LNCAP (cell line): ENCODE results near the gene IL18R1.

Experiments used
- CTCF ChIP-seq: fragments of 450-650 bp; IDR thresholded peaks from 2 replicates; pipeline ENCODE4 v1.5.1; 2017; ENCODE audit warnings: mild to moderate bottlenecking

Gene IL18R1

DNA sequence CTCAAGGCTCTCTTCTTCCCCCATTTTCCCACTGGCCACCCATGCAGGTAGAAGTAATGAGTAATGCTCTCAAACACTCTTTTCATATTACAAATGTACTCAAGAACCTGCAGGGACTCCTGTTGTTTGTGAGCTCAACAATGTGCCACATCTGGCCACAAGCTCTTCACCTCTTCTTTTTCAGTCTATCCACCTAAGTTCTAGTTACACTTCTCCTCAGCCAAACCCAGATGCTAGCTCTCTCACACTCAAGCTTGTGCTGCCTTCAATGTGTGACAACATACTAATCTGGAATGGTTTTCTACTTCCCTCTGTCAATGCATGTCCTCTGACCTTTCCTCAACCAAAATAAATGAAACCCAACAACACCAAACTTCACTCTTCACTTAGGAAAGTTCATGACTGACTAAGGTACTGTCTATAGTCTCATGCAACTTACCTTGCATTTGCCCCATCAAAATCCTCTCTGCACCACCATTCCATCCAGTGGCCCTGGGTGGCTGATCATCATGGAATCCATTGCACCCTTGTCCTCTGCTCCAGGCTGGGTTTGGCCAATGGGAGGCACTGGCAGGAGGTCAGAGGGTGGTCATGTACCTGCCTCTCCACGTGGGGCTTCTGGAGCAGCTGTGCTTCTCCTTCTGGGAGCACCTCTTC is 5.3 kb upstream of the IL18R1 start:
- no peak for TF ChIP-seq CTCF

GRCh38 chr2:102356381-102356712 is 751 bp downstream of the IL18R1 start:
- no peak for TF ChIP-seq CTCF

GRCh38 chr2:102356741-102357140 is 1.1 kb downstream of the IL18R1 start:
- TF ChIP-seq CTCF: no peak

GRCh38 chr2:102357937-102358336 is 2.3 kb downstream of the IL18R1 start:
- no peak for TF ChIP-seq CTCF

DNA sequence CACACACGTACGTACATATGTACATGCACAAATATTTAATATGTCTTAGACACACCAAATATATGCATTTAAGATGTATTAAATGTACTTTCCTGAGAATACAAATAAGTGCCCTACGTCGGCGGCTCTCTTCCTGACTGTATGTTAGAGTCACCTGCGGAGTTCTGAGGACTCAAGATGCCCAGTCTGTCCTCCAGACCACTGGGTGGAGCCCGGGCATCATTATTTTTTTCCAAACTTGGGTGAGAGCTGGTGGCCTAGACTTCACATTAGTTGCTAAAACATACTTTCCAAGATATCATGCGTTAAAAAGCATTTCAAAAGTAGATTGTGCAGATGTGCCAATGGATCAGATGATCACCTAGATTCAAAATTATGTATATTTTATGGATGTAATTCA is 2.9 kb downstream of the IL18R1 start:
- TF ChIP-seq CTCF: no peak

DNA sequence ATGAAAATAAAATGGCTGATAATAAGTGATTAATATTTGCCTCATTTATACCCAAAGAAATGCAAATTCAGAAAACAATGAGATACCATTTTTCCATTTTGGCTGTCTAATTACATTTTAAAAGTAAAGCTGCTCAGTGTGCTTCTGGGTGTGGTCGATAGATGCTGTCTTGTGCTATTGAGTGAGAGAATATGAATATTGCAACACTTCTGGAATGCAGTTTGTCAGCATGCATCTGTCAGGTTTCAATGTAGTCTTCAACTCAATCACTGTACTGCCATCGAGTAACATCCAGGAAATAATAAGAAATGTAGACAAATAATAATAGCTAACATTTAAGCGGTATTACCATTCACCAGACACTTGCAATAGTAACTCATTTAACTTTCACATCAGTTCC is 3.9 kb downstream of the IL18R1 start:
- TF ChIP-seq CTCF: no peak

DNA sequence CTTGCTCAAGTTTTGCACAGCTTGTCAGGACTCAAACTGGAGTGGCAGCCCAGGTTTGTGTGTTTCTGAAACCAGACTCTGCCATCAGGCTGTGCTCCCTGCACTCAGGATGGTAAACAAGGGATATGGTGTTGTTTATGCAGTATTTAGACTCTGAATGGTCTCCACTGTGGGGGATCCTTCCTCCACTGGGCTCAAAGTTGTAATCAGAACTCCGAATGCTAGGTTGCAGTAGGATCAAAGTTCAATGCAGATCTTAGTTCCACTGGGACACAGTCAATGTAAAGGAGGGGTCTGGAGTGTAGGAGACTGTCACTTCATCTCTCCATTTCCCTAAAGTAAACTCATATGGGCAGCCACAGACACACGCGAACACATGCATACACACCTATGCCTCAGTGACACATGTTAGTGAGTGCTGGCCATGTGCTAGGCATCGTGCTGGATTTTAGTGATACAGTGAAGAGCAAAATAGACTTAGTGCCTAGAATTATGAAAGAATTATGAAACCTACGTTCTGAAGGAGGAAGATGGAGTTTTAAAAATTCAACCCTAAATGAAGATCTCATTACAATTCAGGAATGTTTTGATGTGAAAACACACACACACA is 6.1 kb downstream of the IL18R1 start:
- no peak for TF ChIP-seq CTCF

DNA sequence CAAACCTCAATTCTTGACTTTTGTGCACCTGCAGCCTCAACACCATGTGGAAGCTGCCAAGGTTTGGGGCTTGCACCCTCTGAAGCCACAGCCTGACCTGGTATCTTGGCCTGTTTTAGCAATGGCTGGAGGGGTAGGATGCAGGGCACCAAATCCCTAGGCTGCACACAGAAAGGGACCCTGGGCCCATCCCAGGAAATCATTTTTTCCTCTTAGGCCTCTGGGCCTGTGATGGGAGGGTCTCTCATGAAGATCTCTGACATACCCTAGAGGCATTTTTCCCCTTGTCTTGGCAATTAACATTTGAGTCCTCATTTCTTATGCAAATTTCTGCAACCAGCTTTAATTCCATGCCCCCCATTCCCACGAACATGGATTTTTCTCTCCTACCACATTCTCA is 10.2 kb downstream of the IL18R1 start:
- TF ChIP-seq CTCF: no peak
